Spleen (tissue), 7 donors: Measurements from ENCODE around the gene DAB1.

Source experiments
- CTCF ChIP-seq, 11 experiments: fragments of 200-600 bp in 7 of 11; fragments of 450-650 bp in 4 of 11; sonication (generic) in 4 of 11; IDR thresholded peaks in 8 of 11; conservative IDR thresholded peaks in 3 of 11; 1 replicate in 7 of 11; 2 replicates in 4 of 11; pipeline versions ENCODE4 v1.4.0 to v1.8.0; 2016 to 2021; ENCODE audit warnings: antibody characterized with exemption in 11 of 11, inconsistent platforms in 4 of 11, mild to moderate bottlenecking in 1 of 11
- POLR2A ChIP-seq, 3 donors: fragments of 450-650 bp; IDR thresholded peaks; one replicate each; pipeline ENCODE4 v1.5.1; 2017; ENCODE audit warnings: antibody characterized with exemption in 3 of 3, mild to moderate bottlenecking in 1 of 3
- POLR2AphosphoS5 ChIP-seq, 3 donors: sonication (generic); formaldehyde crosslinking; IDR thresholded peaks; one replicate each; pipeline ENCODE4 v1.5.1; 2017; ENCODE audit warnings: antibody characterized with exemption in 3 of 3
- donor health status: DM: no; HTN: no; CAD: no; lungs with moderate emphysema.
- donor health status: DM: no; HTN: no; CAD: no.
- donor health status: DM: no; HTN: no; CAD: no.

GRCh38 chr1:57129865-57130264 lies 294.0 kb downstream of the DAB1 start:
- no peak for TF ChIP-seq CTCF (IDR thresholded peaks at IDR 0.05 in 8 of 11, conservative IDR thresholded peaks at IDR 0.05 in 3 of 11)
- no peak for TF ChIP-seq POLR2A (IDR thresholded peaks at IDR 0.05)
- no peak for TF ChIP-seq POLR2AphosphoS5 (IDR thresholded peaks at IDR 0.05)
